ENCODE data around the gene PAH.

GRCh38 chr12:102905229-102905628 is 11.8 kb downstream of the PAH start:
- TF ChIP-seq POLR2AphosphoS5 (IDR thresholded peaks at IDR 0.05) (no peak), CTCF (IDR thresholded peaks at IDR 0.05) (no peak)

Data from esophagus muscularis mucosa (tissue), 3 donors.